Measurements from ENCODE around the gene RALGDS.

RALGDS gene

DNA sequence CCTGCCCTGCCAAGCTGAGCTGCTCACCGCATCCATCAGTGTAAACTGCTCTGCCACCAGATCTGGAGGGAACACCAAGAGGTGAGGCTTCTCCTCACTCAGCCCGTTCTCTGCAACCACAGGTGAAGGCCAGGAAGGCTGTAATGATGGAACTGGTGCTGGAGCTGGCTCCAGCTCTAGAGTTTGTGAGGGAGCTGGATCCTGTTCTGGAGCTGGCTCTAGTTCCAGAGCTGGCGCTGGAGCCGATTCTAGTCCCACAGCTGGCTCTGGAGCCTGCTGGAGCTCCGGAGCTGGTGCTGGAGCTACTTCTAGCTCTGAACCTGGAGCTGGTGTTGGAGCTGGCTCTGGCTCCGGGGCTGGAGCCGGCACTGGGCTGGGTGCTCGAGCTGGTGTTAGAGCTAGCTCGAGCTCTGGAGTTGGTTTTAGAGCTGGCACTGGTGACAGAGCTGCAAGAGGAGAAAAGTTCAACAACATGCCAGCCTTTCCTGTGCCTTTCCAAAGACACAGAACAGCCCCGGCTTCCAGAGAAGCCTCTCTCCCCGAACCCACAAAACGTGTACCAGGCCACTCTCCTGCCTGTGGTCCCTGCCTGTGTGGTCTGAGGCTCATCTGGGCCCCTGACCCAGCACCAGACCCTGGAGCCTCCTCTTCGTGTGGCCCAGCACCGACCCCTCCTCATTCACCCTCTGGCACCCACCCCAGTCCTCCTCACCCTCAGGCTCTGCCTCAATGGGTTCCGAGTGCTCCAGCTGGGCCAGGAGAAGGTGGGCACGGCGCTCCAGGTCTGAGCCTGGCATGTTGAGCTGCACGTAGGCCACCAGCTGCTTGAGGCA lies 12.9 kb downstream of the RALGDS start:
- Mint-ChIP-seq H3K27me3 (ENCODE audit: low read depth, poor library complexity) (no peaks in the 10 kb centered on the region), H3K36me3 (ENCODE audit: low read depth) (peaks cover 18% of the 10 kb centered on the region), H3K4me1 (peaks cover 1% of the 10 kb centered on the region), H3K9me3 (no peaks in the 10 kb centered on the region), H3K27ac (no peak overlapping the region), H3K4me3 (no peak overlapping the region)
- TF ChIP-seq, protein P1, sequence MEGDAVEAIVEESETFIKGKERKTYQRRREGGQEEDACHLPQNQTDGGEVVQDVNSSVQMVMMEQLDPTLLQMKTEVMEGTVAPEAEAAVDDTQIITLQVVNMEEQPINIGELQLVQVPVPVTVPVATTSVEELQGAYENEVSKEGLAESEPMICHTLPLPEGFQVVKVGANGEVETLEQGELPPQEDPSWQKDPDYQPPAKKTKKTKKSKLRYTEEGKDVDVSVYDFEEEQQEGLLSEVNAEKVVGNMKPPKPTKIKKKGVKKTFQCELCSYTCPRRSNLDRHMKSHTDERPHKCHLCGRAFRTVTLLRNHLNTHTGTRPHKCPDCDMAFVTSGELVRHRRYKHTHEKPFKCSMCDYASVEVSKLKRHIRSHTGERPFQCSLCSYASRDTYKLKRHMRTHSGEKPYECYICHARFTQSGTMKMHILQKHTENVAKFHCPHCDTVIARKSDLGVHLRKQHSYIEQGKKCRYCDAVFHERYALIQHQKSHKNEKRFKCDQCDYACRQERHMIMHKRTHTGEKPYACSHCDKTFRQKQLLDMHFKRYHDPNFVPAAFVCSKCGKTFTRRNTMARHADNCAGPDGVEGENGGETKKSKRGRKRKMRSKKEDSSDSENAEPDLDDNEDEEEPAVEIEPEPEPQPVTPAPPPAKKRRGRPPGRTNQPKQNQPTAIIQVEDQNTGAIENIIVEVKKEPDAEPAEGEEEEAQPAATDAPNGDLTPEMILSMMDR (IDR thresholded peaks at IDR 0.05), result no peak
- DNase-seq, result no peak

DNA sequence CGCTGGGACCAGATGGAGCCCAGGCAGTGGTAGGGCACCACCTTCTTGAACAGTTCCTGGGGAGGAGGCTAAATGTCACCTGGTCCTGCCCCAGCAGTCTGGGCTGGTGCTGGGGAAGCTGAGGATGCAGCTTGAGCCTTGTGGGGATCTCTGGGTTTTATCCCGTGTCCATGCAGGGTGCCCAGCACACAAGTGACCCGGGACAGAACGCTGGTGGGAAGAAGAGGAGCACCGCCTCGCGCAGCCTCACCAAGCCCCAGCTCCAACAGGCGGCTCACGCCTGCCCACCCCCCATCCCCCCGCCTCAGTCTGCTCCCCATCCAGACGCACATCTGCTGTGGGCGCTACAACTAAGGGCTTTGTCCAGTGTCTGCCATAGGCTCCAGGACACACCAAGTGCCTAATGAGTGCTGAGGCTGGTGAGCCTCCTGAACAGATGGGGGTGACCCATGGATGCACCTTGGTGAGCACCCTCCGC lies 13.8 kb downstream of the RALGDS start:
- Mint-ChIP-seq H3K4me1 (no peaks in the 10 kb centered on the region), H3K27ac (no peak overlapping the region), H3K9me3 (no peaks in the 10 kb centered on the region), H3K36me3 (ENCODE audit: low read depth) (peaks cover 23% of the 10 kb centered on the region), H3K4me3 (no peak overlapping the region), H3K27me3 (ENCODE audit: low read depth, poor library complexity) (no peaks in the 10 kb centered on the region)
- TF ChIP-seq, protein P1 (IDR thresholded peaks at IDR 0.05), result no peak
- no peak for DNase-seq

DNA sequence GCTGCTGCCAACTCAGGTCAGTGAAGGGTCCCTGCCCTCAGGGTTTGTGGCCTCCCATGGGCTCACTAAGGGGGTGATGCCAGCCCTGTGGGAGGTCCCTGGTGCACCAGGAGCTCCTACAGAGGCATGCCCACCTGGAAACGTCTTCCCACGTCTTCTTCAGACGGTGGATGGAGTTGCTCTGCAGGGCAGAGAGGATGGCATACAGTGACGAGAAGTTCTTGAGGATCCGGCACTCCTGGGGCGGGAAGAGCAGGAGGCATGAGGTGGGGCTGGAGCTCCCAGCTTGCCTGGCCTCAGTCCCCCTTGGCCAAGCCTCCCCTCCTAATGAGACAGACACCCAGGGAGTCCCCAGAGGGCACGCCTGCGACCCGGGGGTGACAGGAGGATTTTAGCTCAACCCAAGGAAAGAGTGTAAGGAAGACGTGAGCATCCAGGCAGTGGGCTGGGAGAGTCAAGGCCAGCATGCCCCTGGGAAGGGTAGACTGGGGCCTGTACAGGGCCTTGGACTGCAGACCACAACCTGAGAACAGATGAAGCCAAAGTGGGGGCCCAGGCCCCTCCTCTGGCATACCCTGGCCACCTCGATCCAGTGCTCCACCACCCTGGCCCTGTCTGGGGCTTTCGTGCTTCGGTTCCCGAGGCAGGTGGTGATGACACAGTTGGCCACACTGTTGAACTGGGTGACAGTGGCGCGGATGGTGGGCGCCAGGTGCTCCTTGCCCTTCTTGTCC lies 14.4 kb downstream of the RALGDS start:
- TF ChIP-seq, protein P1 (IDR thresholded peaks at IDR 0.05), result no peak
- H3K4me1 Mint-ChIP-seq, result no peaks in the 10 kb centered on the region

DNA sequence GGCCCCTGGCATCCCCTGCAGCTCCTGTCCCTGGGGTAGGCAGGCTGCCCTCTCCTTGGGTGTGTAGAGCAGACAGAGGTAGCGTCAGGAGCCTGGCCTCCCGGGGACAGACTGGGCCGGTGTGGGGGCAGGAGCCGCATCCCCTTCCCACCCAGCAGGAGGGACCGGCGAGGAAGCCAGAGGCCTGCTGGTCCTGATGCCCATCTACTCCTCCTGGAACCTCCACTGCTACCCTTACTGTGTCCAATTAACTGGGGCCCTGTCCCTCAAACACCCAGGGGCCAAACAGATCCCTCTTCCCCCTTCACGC lies 15.6 kb downstream of the RALGDS start:
- Mint-ChIP-seq H3K9me3 (no peaks in the 10 kb centered on the region), H3K4me3 (no peak overlapping the region), H3K4me1 (no peaks in the 10 kb centered on the region)

More for the DNA sequence above, 14.4 kb downstream of the RALGDS start:
- Mint-ChIP-seq H3K9me3 (no peaks in the 10 kb centered on the region), H3K36me3 (ENCODE audit: low read depth) (peaks cover 23% of the 10 kb centered on the region), H3K27me3 (ENCODE audit: low read depth, poor library complexity) (no peaks in the 10 kb centered on the region), H3K27ac (no peak overlapping the region), H3K4me3 (no peak overlapping the region)
- DNase-seq, result no peak

DNA sequence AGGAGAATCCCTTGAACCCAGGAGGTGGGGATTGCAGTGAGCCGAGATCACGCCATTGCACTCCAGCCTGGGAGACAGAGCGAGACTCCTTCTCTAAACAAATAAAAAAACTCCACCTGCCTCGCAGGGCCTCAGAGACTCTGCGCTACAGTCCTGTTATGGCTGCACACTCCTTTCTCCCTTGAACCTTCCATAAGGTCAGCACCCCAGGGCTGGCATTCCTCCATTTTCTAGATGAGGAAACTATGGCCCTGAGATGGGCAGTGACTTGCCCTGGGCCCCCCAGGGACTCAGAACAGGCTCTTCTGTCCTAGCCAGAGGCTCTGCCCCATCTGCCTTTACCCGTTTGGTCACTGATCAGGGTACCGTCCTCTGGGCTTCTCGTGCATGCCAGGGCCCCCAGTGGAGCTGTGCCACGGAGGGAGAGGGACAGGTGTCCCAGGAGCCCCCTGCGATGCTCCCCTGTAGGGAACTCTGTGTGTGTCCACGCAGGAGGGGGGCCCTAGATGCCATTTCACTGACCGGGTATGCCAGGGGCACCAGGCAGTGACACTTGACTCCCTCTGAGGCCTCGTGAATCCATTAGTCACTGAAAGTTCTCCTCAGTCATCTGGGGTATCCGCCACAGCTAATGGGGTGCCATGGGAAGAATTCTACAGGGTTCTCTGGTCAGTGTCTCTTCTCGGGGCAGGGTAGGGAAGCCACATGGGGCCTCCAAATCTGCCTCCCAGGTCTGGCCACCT lies 16.2 kb downstream of the RALGDS start:
- no peak overlapping the region for H3K4me3 Mint-ChIP-seq
- no peak for DNase-seq
- no peak overlapping the region for H3K27ac Mint-ChIP-seq
- no peaks in the 10 kb centered on the region for H3K27me3 Mint-ChIP-seq (ENCODE audit: low read depth, poor library complexity)
- no peaks in the 10 kb centered on the region for H3K9me3 Mint-ChIP-seq
- TF ChIP-seq, protein P1 (IDR thresholded peaks at IDR 0.05), result no peak
- H3K4me1 Mint-ChIP-seq, result no peaks in the 10 kb centered on the region
- H3K36me3 Mint-ChIP-seq (ENCODE audit: low read depth), result peaks cover 32% of the 10 kb centered on the region

More for the DNA sequence above, 15.6 kb downstream of the RALGDS start:
- TF ChIP-seq, protein P1 (IDR thresholded peaks at IDR 0.05), result no peak
- H3K27me3 Mint-ChIP-seq (ENCODE audit: low read depth, poor library complexity), result no peaks in the 10 kb centered on the region
- H3K27ac Mint-ChIP-seq, result no peak overlapping the region
- DNase-seq, result no peak
- H3K36me3 Mint-ChIP-seq (ENCODE audit: low read depth), result peaks cover 32% of the 10 kb centered on the region

Data from nephron progenitor cell (in vitro differentiated cells).